Stimulated activated CD4-positive, alpha-beta T cell treated with anti-CD3 and anti-CD28 coated beads, TNF-alpha, amount 100 ng/mL, for 48 hours (primary cell): ENCODE measurements around the gene MRPS15.
"Not testable (repeated sequence)": the region's sequence is repeated elsewhere in the genome, so short reads cannot be mapped to it uniquely, and the experiment has no call there.

Experiments
- DNase-seq, 3 donors: peaks; one replicate each; pipeline ENCODE4 v3.0.0-alpha.2; 2020; ENCODE audit warnings: low read depth in 3 of 3

Gene MRPS15

GRCh38 chr1:36482724-36483388 lies 18.7 kb upstream of the MRPS15 start, which contains the start of gene CSF3R:
TSS of gene CSF3R (minus strand) at chr1:36482913. CDS start at chr1:36479496, 3,417 bp downstream.
- no peak for DNase-seq

- DNase-seq = no peak
Observed at GRCh38 chr1:36481771-36482723, 17.9 kb upstream of the MRPS15 start.

GRCh38 chr1:36481091-36481490 lies 16.9 kb upstream of the MRPS15 start:
- DNase-seq = no peak

GRCh38 chr1:36480161-36480560 lies 16.0 kb upstream of the MRPS15 start:
- no peak for DNase-seq

- no peak for DNase-seq
Observed at GRCh38 chr1:36479505-36480051, 15.4 kb upstream of the MRPS15 start.

GRCh38 chr1:36477615-36478014 lies 13.4 kb upstream of the MRPS15 start:
- not testable (repeated sequence) for DNase-seq

- no peak for DNase-seq
Observed at GRCh38 chr1:36476945-36477344, 12.8 kb upstream of the MRPS15 start.

GRCh38 chr1:36475910-36476604 lies 11.9 kb upstream of the MRPS15 start:
- DNase-seq = no peak

- DNase-seq = no peak
Observed at GRCh38 chr1:36475341-36475740, 11.2 kb upstream of the MRPS15 start.

- no peak for DNase-seq
Observed at GRCh38 chr1:36472656-36473055, 8.5 kb upstream of the MRPS15 start.

GRCh38 chr1:36471830-36472641 lies 7.9 kb upstream of the MRPS15 start:
- DNase-seq = no peak

GRCh38 chr1:36469163-36469562 lies 5.0 kb upstream of the MRPS15 start:
- DNase-seq = no peak

- no peak for DNase-seq
Observed at GRCh38 chr1:36467700-36468455, 3.7 kb upstream of the MRPS15 start.

GRCh38 chr1:36467027-36467410 lies 2.8 kb upstream of the MRPS15 start:
- no peak for DNase-seq

- DNase-seq = no peak
Observed at GRCh38 chr1:36466370-36467026, 2.3 kb upstream of the MRPS15 start.

- DNase-seq = no peak
Observed at GRCh38 chr1:36465731-36466369, 1.7 kb upstream of the MRPS15 start.

GRCh38 chr1:36464605-36465393 lies 615 bp upstream of the MRPS15 start:
- no peak for DNase-seq

- no peak for DNase-seq
Observed at GRCh38 chr1:36463463-36463802, 751 bp downstream of the MRPS15 start.

- DNase-seq = peak; percentile 24 to 49 (median 42)
Observed at GRCh38 chr1:36458910-36459309, 5.3 kb downstream of the MRPS15 start.
